CD4-positive, alpha-beta memory T cell (primary cell): Measurements from ENCODE around the gene SMARCD3. TPM values are rescaled to one million over a fixed set of nuclear protein-coding genes. Genes with fewer than 3 reads are reported as not detected.
A peak's percentile ranks its signal among the peaks of the same experiment; 100 is the strongest.

ENCODE experiments used
- CTCF ChIA-PET: fragments of 350-600 bp; sonication (Branson Sonifier 250); formaldehyde crosslinking; loops from one replicate; lab custom pipeline; 2021; ENCODE audit warnings: inconsistent platforms; ENCODE audit not compliant: partially characterized antibody; lab: Charles Lee
- POLR2A ChIA-PET: fragments of 350-600 bp; sonication (Branson Sonifier 250); formaldehyde crosslinking; loops from one replicate; lab custom pipeline; 2021; ENCODE audit not compliant: partially characterized antibody; lab: Charles Lee
- DNase-seq, 5 donors: peaks; one replicate each; pipeline versions ENCODE4 v3.0.0 to v3.0.0-alpha.2; 2020 to 2022; ENCODE audit warnings: mixed read lengths in 1 of 5
- H3K27ac ChIP-seq: one replicate; pipeline ENCODE4 v1.7.0; 2013; ENCODE audit warnings: low read depth, low read length
- H3K27me3 ChIP-seq: 2 replicates; pipeline ENCODE4 v1.7.0; 2013; ENCODE audit warnings: mild to moderate bottlenecking, low read length, moderate library complexity; ENCODE audit not compliant: insufficient read depth
- H3K36me3 ChIP-seq: 2 replicates; pipeline ENCODE4 v1.7.0; 2013; ENCODE audit warnings: mild to moderate bottlenecking, low read length, moderate library complexity; ENCODE audit not compliant: insufficient read depth
- H3K4me1 ChIP-seq: 2 replicates; pipeline ENCODE4 v1.7.0; 2013; ENCODE audit warnings: mild to moderate bottlenecking, low read length, moderate library complexity; ENCODE audit not compliant: insufficient read depth
- H3K4me3 ChIP-seq, 2 donors: one replicate each; pipeline ENCODE4 v1.7.0; 2013; ENCODE audit warnings: low read length in 2 of 2, mild to moderate bottlenecking in 1 of 2
- H3K9me3 ChIP-seq, 2 donors: one replicate each; pipeline ENCODE4 v1.7.0; 2013; ENCODE audit warnings: low read length in 2 of 2, control low read depth in 1 of 2; ENCODE audit not compliant: control insufficient read depth in 1 of 2
- H3K27ac Mint-ChIP-seq, 7 donors: one replicate each; pipeline ENCODE4 v1.8.0; 2020 to 2021; ENCODE audit warnings: mixed read lengths in 7 of 7, mild to moderate bottlenecking in 6 of 7, inconsistent platforms in 3 of 7, moderate library complexity in 3 of 7
- H3K27me3 Mint-ChIP-seq, 2 donors: one replicate each; pipeline ENCODE4 v1.8.0; 2020 to 2021; ENCODE audit warnings: mixed read lengths in 2 of 2
- H3K36me3 Mint-ChIP-seq, 2 donors: one replicate each; pipeline ENCODE4 v1.8.0; 2020 to 2021; ENCODE audit warnings: mixed read lengths in 2 of 2, inconsistent platforms in 1 of 2, mild to moderate bottlenecking in 1 of 2
- H3K4me1 Mint-ChIP-seq, 4 donors: one replicate each; pipeline ENCODE4 v1.8.0; 2020 to 2021; ENCODE audit warnings: mixed read lengths in 4 of 4, mild to moderate bottlenecking in 1 of 4
- H3K4me3 Mint-ChIP-seq, 8 donors: one replicate each; pipeline ENCODE4 v1.8.0; 2020 to 2021; ENCODE audit warnings: mixed read lengths in 8 of 8, mild to moderate bottlenecking in 7 of 8, moderate library complexity in 6 of 8, inconsistent platforms in 3 of 8
- H3K9me3 Mint-ChIP-seq, 8 donors: one replicate each; pipeline ENCODE4 v1.8.0; 2020 to 2021; ENCODE audit warnings: mixed read lengths in 8 of 8, mild to moderate bottlenecking in 5 of 8, inconsistent platforms in 3 of 8, moderate library complexity in 1 of 8
- intact Hi-C: fragments of 100-400 bp; cut with micrococcal nuclease; formaldehyde crosslinking; loops from one replicate; pipeline ENCODE4 v1.15.1; 2023
- polyA plus RNA-seq, 2 donors: library from polyadenylated mRNA; unstranded; fragments of 300-500 nt; fragmentation: Illumina TruSeq; gene quantifications; one replicate each; pipeline ENCODE4 v1.2.3, GENCODE V29; 2021
- total RNA-seq, 2 experiments: library from RNA; stranded (reverse); gene quantifications; one replicate each; pipeline ENCODE4 v1.2.3, GENCODE V29; 2021

The SMARCD3 gene
- total and polyA plus RNA-seq, 4 experiments from 2014 or later, result 4.0 to 5.2 (median 4.6) TPM

DNA sequence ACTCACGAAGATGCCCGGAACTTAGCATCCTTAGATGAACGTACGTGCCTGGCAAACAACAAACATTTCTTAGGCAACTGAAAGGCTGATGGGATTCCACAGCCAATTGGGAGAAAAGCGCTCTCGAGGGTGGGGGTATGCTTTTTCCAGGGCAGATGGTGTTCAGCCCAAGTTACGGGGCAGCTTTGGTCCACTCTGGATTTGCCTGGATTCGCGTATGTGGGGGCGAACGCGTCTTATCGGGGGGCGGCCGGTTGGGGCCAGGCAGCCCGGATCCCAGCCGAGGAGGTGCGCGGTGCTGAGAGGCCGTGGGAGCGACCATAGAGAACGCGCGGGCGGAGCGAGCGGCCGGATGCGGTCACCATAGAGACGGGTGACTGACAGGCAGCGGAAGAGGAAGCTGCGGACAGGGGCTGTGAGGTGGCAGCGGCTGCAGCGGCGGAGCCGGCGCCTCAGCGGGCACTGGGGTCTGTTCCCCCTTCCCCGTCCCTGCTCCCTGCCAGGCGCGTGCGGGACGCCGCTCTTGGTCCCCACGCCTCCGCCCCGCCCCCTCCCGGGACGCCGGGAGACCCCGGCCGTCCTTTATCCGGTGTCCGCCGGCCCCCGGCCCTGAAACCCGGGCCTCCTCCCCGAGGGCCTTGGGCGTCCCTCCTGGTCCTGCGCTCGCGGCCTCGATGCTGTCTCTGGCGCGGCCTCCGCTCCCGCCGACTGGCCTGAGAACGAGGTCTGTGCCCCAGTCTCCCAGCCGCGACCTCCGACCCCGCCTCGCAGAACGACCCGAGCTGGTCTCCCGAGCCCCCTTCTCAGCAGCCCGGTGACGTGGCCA is 16.2 kb downstream of the SMARCD3 start, which contains the start of gene CHPF2:
TSS of gene CHPF2 (plus strand) at position 393 of the 826 bp plus-strand sequence. CDS start 1,529 bp downstream, outside the sequence.
- Histone ChIP-seq H3K4me1 (peaks cover 38% of the 10 kb centered on the region), H3K27me3 (no peaks in the 10 kb centered on the region), H3K27ac (peak within 1 kb of the TSS; percentile 85), H3K9me3 (no peaks in the 10 kb centered on the region), H3K36me3 (peaks cover 22% of the 10 kb centered on the region), H3K4me3 (peak within 1 kb of the TSS; percentile 75 to 94)
- H3K36me3 Mint-ChIP-seq, result peaks cover 11 to 28% of the 10 kb centered on the region in 2 donors
- no peaks in the 10 kb centered on the region for H3K9me3 Mint-ChIP-seq
- POLR2A ChIA-PET, result interaction anchor here (0.9 to 3.6 kb wide), 6 partner anchors 11 to 115 kb away, joined by 3 to 50 read pairs (median 4); no protein-coding TSS in a partner anchor
- DNase-seq, result peak; percentile 83 to 90 (median 87)
- intact Hi-C loops, result loop anchor here (1.0 to 5.0 kb wide), 3 partner anchors 12 to 400 kb away; partner anchors contain the start of genes FASTK and TMUB1
- CTCF ChIA-PET, result interaction anchor here (2.1 kb wide), 1 partner anchor 11 kb away, joined by 16 read pairs; no protein-coding TSS in a partner anchor
- H3K4me3 Mint-ChIP-seq, result peak within 1 kb of the TSS; percentile 98 to 100 (median 99)
- no peaks in the 10 kb centered on the region for H3K27me3 Mint-ChIP-seq
- H3K4me1 Mint-ChIP-seq, result peaks cover 18 to 55% (median 33%) of the 10 kb centered on the region in 4 donors
- H3K27ac Mint-ChIP-seq, result peak within 1 kb of the TSS; percentile 95 to 99 (median 98)

DNA sequence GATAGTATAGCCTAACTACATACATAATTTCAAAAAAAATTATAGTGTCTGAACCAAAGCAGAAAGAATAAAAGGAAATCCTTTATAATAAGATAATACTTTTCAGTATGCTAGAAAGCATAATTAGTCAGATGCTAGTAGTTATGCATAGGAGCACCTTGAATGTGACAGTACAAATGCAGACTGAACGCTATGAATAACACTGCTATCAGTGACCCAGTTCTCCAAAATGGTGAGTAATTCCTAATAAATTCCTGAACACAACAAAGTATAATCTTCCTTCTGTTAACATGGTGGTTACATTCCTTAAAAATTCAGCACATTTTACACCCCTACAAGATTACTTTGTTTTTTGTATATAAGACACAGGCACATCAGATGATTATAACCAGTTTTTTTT is 17.4 kb downstream of the SMARCD3 start:
- H3K27me3 ChIP-seq, result no peaks in the 10 kb centered on the region
- no peak overlapping the region for H3K4me3 ChIP-seq
- peak overlapping the region in 6 of 8 donors; percentile 18 to 99 (median 97) for H3K4me3 Mint-ChIP-seq
- ChIA-PET POLR2A (no interaction called here), CTCF (no interaction called here)
- peaks cover 3 to 23% of the 10 kb centered on the region in 2 donors for H3K36me3 Mint-ChIP-seq
- H3K27ac ChIP-seq, result no peak overlapping the region
- H3K9me3 Mint-ChIP-seq, result no peaks in the 10 kb centered on the region
- H3K27ac Mint-ChIP-seq, result peak overlapping the region in 5 of 7 donors; percentile 40 to 99 (median 97)
- no peaks in the 10 kb centered on the region for H3K9me3 ChIP-seq
- H3K27me3 Mint-ChIP-seq, result no peaks in the 10 kb centered on the region
- DNase-seq, result no peak
- H3K4me1 Mint-ChIP-seq, result peaks cover 28 to 63% (median 38%) of the 10 kb centered on the region in 4 donors
- H3K4me1 ChIP-seq, result peaks cover 43% of the 10 kb centered on the region
- intact Hi-C loops, result loop anchor here (5.0 kb wide), 1 partner anchor 149 kb away; the partner anchor contains the start of genes FASTK and TMUB1
- peaks cover 11% of the 10 kb centered on the region for H3K36me3 ChIP-seq

DNA sequence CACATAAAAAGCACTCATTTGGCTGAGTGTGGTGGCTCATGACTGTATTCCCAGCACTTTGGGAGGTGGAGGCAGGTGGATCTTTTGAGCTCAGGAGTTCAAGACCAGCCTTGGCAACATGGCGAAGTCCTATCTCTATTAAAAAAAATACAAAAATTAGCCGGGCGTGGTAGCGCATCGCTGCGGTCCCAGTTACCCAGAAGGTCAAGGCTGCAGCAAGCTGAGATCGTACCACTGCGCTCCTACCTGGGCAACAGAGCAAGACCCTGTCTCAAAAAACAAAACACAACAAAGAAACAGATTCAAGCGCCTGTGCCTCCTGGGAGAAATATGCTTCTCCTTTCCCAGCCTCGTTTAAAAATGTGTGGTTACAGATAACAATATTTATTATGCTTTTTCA is 19.2 kb downstream of the SMARCD3 start:
- no peak overlapping the region for H3K27ac ChIP-seq
- Mint-ChIP-seq H3K4me1 (peaks cover 38 to 64% (median 51%) of the 10 kb centered on the region in 4 donors), H3K4me3 (no peak overlapping the region)

GRCh38 chr7:151228024-151228866 is 20.2 kb downstream of the SMARCD3 start:
- CTCF ChIA-PET, result interaction anchor here (1.3 to 2.9 kb wide), 3 partner anchors 9 to 265 kb away, joined by 3 to 33 read pairs (median 4); no protein-coding TSS in a partner anchor
- no peaks in the 10 kb centered on the region for H3K9me3 Mint-ChIP-seq
- peak overlapping the region; percentile 95 to 100 (median 96) for H3K4me3 Mint-ChIP-seq
- DNase-seq, result no peak
- POLR2A ChIA-PET, result interaction anchor here (0.7 to 3.6 kb wide), 8 partner anchors 10 to 1513 kb away, joined by 3 to 32 read pairs (median 7); no protein-coding TSS in a partner anchor
- Histone ChIP-seq H3K36me3 (peaks cover 17% of the 10 kb centered on the region), H3K4me3 (peak overlapping the region; percentile 62 to 80), H3K9me3 (no peaks in the 10 kb centered on the region), H3K27me3 (no peaks in the 10 kb centered on the region), H3K27ac (peak overlapping the region; percentile 83), H3K4me1 (peaks cover 37% of the 10 kb centered on the region)
- peaks cover 18 to 36% of the 10 kb centered on the region in 2 donors for H3K36me3 Mint-ChIP-seq
- intact Hi-C loops, result no loop called here
- H3K4me1 Mint-ChIP-seq, result peaks cover 31 to 59% (median 44%) of the 10 kb centered on the region in 4 donors
- no peaks in the 10 kb centered on the region for H3K27me3 Mint-ChIP-seq
- H3K27ac Mint-ChIP-seq, result peak overlapping the region; percentile 95 to 98 (median 96)

More for the DNA sequence above, 19.2 kb downstream of the SMARCD3 start:
- no peaks in the 10 kb centered on the region for H3K9me3 ChIP-seq
- ChIA-PET POLR2A (interaction anchor here (0.6 kb wide), 1 partner anchor 29 kb away, joined by 4 read pairs; no protein-coding TSS in a partner anchor), CTCF (interaction anchor here (0.7 kb wide), 1 partner anchor 47 kb away, joined by 3 read pairs; no protein-coding TSS in a partner anchor)
- no peak overlapping the region for H3K4me3 ChIP-seq
- intact Hi-C loops, result no loop called here
- no peak for DNase-seq
- peaks cover 7% of the 10 kb centered on the region for H3K36me3 ChIP-seq
- H3K36me3 Mint-ChIP-seq, result peaks cover 16 to 36% of the 10 kb centered on the region in 2 donors
- H3K9me3 Mint-ChIP-seq, result no peaks in the 10 kb centered on the region
- H3K27ac Mint-ChIP-seq, result no peak overlapping the region
- H3K4me1 ChIP-seq, result peaks cover 47% of the 10 kb centered on the region
- no peaks in the 10 kb centered on the region for H3K27me3 Mint-ChIP-seq
- no peaks in the 10 kb centered on the region for H3K27me3 ChIP-seq

DNA sequence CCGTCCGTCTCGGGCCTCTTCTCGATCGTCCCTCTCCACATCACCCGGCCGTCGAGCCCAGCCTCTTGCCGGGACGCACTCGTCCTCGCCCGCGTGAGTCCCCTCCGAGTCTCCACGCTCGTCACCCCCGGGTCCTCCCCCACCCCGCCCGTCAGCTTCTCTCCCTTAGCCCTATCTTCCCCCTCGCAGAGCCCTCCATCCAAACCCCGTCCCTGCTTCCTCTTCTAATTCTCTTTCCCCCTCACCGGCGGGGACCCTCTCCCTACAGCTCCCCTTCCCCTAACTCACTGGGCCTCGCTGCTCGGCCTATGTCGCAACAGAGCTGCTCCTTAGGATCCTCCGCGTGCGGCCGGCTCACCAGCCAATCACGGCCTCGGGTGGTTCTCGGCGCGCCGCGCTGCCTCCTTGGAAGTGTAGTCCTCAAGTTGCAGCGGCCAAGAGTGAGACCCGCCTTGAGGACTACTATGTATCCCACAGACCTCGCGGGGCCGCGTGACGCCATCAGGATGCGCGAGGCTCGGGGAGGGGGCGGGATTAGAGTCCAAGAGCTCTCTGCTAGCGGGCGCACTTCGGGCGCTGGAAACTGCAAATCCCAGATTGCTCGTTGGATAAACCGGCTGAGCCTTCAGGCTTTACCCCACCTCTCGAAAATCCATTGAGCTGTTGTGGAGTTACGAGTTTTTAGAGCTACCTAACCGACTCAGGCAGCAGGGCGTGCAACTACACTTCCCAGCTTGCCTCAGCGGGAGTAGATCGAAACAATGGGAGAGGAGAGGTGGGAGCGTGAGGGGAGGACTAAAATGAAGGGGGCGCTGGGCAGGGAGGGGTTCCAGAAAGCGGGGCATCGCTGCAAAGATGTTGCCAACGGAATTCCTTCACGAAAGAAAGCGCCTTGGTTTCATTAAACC is 21.4 kb downstream of the SMARCD3 start, which contains the start of gene ABCF2:
TSS of gene ABCF2 (minus strand) at position 331 of the 908 bp plus-strand sequence. CDS start 747 bp downstream, outside the sequence.
- Mint-ChIP-seq H3K4me1 (peaks cover 29 to 52% (median 40%) of the 10 kb centered on the region in 4 donors), H3K27ac (peak within 1 kb of the TSS; percentile 95 to 98 (median 96)), H3K36me3 (peaks cover 26 to 39% of the 10 kb centered on the region in 2 donors), H3K9me3 (peaks cover 0 to 2% (median 0%) of the 10 kb centered on the region in 8 donors), H3K27me3 (no peaks in the 10 kb centered on the region), H3K4me3 (peak within 1 kb of the TSS; percentile 95 to 100 (median 96))
- peaks cover 28% of the 10 kb centered on the region for H3K36me3 ChIP-seq
- ChIA-PET POLR2A (interaction anchor here (0.6 to 3.6 kb wide), 22 partner anchors 9 to 1512 kb away, joined by 3 to 32 read pairs (median 4); partner anchors contain the start of genes GBX1, H2BK1, NUB1 and RHEB), CTCF (interaction anchor here (0.5 to 2.9 kb wide), 6 partner anchors 10 to 264 kb away, joined by 3 to 33 read pairs (median 3); no protein-coding TSS in a partner anchor)
- peak within 1 kb of the TSS; percentile 83 for H3K27ac ChIP-seq
- H3K4me3 ChIP-seq, result peak within 1 kb of the TSS; percentile 62 to 80
- H3K4me1 ChIP-seq, result peaks cover 34% of the 10 kb centered on the region
- DNase-seq, result peak; percentile 94 to 99 (median 95)
- no peaks in the 10 kb centered on the region for H3K27me3 ChIP-seq
- intact Hi-C loops, result loop anchor here (1.0 to 2.0 kb wide), 6 partner anchors 17 to 1389 kb away; partner anchors contain the start of genes PRKAG2, SLC4A2 and ZNF862
- H3K9me3 ChIP-seq, result no peaks in the 10 kb centered on the region
